HEK293T (cell line): ENCODE measurements around the gene DEFB116.

ENCODE experiments used
- BHLHE40 ChIP-seq: fragments of 450-650 bp; IDR thresholded peaks from 2 replicates; pipeline ENCODE4 v1.6.1; 2016; ENCODE audit warnings: mild to moderate bottlenecking, moderate library complexity, borderline replicate concordance
- FOXA1 ChIP-seq: fragments of 450-650 bp; IDR thresholded peaks from 2 replicates; pipeline ENCODE4 v1.6.1; 2016; ENCODE audit warnings: mild to moderate bottlenecking
- FOXK2 ChIP-seq: fragments of 450-650 bp; IDR thresholded peaks from 2 replicates; pipeline ENCODE4 v1.6.1; 2016; ENCODE audit warnings: mild to moderate bottlenecking
- FOXM1 ChIP-seq: fragments of 450-650 bp; IDR thresholded peaks from 2 replicates; pipeline ENCODE4 v1.6.1; 2017; ENCODE audit warnings: mild to moderate bottlenecking, borderline replicate concordance
- HDGF ChIP-seq: fragments of 450-650 bp; IDR thresholded peaks from 2 replicates; pipeline ENCODE4 v1.6.1; 2017; ENCODE audit warnings: antibody characterized with exemption, borderline replicate concordance
- LEF1 ChIP-seq: fragments of 450-650 bp; IDR thresholded peaks from 2 replicates; pipeline ENCODE4 v1.6.1; 2017; ENCODE audit warnings: mild to moderate bottlenecking, borderline replicate concordance
- NFRKB ChIP-seq: fragments of 450-650 bp; IDR thresholded peaks from 2 replicates; pipeline ENCODE4 v1.6.1; 2016; ENCODE audit warnings: mild to moderate bottlenecking, moderate library complexity
- PKNOX1 ChIP-seq: fragments of 450-650 bp; IDR thresholded peaks from 2 replicates; pipeline ENCODE4 v1.6.1; 2016
- SP1 ChIP-seq: fragments of 450-650 bp; IDR thresholded peaks from 2 replicates; pipeline ENCODE4 v1.6.1; 2017
- TARDBP ChIP-seq: fragments of 450-650 bp; IDR thresholded peaks from 2 replicates; pipeline ENCODE4 v1.6.1; 2016

DNA sequence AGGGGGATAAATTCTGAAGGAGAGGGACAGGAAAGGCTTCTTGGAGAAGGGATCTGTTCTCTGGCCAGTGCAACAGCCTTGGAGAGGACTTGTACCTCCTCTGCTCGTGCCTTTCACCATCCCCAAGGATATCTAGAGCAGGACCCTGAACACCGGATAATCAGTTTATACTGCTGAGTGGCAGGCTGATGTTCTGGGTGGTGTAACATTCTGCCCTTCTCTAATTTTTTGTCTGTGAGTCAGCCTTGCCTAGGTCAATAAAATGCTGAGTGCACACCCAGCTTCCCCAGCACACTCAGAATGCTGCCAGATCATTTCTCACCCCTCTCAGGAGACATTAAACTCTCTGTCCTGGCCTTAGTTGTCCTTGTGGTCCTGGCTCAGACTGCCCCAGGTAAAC lies 51.0 kb downstream of the DEFB116 start, which contains the start of gene DEFB115:
- TF ChIP-seq FOXK2, result no peak
- TF ChIP-seq FOXM1, result no peak
- no peak for TF ChIP-seq HDGF
- TF ChIP-seq BHLHE40, result no peak
- no peak for TF ChIP-seq TARDBP
- no peak for TF ChIP-seq SP1
- no peak for TF ChIP-seq LEF1
- TF ChIP-seq PKNOX1, result no peak
- no peak for TF ChIP-seq NFRKB
- TF ChIP-seq FOXA1, result no peak
